ENCODE results near the gene XKR7.
A peak's percentile ranks its signal among the peaks of the same experiment; 100 is the strongest.
"Not testable (repeated sequence)": the region's sequence is repeated elsewhere in the genome, so short reads cannot be mapped to it uniquely, and the experiment has no call there.

The XKR7 gene

DNA sequence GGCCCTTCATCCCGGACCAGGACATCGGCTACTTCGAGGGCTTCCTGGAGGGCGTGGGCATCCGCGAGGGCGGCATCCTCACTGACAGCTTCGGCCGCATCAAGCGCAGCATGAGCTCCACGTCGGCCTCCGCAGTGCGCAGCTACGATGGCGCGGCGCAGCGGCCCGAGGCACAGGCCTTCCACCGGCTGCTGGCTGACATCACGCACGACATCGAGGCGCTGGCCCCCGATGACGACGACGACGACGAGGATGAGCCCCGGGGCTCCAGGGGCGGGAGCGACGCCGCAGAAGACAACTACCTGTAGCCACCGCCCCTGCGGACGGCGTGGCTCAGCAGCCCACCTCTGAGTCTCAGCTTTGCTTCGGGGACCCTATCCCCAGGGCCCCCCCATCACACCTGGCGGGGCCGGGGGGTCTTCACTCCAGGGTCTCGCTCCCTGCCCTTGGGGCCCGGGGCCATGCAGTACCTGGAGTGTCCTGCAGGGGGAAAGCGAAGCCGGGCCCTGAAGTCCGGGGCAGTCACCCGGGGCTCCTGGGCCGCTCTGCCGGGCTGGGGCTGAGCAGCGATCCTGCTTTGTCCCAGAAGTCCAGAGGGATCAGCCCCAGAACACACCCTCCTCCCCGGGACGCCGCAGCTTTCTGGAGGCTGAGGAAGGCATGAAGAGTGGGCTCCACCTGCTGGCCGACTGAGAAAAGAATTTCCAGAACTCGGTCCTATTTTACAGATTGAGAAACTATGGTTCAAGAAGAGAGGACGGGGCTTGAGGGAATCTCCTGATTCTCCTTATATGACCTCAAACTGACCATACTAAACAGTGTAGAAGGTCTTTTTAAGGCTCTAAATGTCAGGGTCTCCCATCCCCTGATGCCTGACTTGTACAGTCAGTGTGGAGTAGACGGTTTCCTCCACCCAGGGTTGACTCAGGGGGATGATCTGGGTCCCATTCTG lies 63.3 kb downstream of the XKR7 start:
- peak overlapping the region in 1 of 2 donors; percentile 7 for H3K9ac ChIP-seq (ENCODE audit: low read length in 2 of 2)
- no peak overlapping the region for H3K27ac ChIP-seq (ENCODE audit: low read length)
- peaks cover 25 to 30% of the 10 kb centered on the region in 2 donors for H3K27me3 ChIP-seq (ENCODE audit: control insufficient read depth in 1 of 2, insufficient read depth in 2 of 2, low read length in 2 of 2)
- no peaks in the 10 kb centered on the region for H3K36me3 ChIP-seq (ENCODE audit: control insufficient read depth in 2 of 2, insufficient read depth in 2 of 2, low read length in 2 of 2)
- no peaks in the 10 kb centered on the region for H3K9me3 ChIP-seq (ENCODE audit: control insufficient read depth in 2 of 2, low read length in 2 of 2)
- peaks cover 7% of the 10 kb centered on the region for H3K4me1 ChIP-seq (ENCODE audit: control insufficient read depth, insufficient read depth, low read length)
- H3K4me3 ChIP-seq (ENCODE audit: low read length in 2 of 2): peak overlapping the region in 1 of 2 donors; percentile 49

DNA sequence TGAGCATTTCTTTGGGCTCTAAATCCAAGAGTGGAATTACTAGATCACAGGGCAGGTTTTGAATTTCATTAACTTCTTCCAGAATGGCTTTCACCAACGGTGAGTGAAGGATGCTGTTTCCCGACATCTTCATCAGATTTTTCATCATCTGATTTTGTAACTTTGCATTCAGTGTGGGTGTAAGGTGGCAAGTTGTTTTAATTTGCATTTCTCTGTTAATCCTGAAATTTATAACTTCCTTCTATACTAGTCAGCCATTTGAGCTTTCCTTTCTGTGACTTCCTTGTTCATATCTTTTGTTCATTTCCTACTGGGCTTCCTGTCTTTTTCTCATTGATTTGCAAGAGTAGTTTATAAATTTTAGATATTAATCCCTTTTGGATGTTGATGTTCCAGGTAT lies 65.4 kb downstream of the XKR7 start:
- no peaks in the 10 kb centered on the region for H3K9me3 ChIP-seq (ENCODE audit: control insufficient read depth in 2 of 2, low read length in 2 of 2)
- H3K27ac ChIP-seq (ENCODE audit: low read length): no peak overlapping the region
- no peak overlapping the region for H3K9ac ChIP-seq (ENCODE audit: low read length in 2 of 2)
- no peaks in the 10 kb centered on the region for H3K36me3 ChIP-seq (ENCODE audit: control insufficient read depth in 2 of 2, insufficient read depth in 2 of 2, low read length in 2 of 2)
- H3K4me3 ChIP-seq (ENCODE audit: low read length in 2 of 2): no peak overlapping the region
- peaks cover 27 to 34% of the 10 kb centered on the region in 2 donors for H3K27me3 ChIP-seq (ENCODE audit: control insufficient read depth in 1 of 2, insufficient read depth in 2 of 2, low read length in 2 of 2)
- H3K4me1 ChIP-seq (ENCODE audit: control insufficient read depth, insufficient read depth, low read length): peaks cover 7% of the 10 kb centered on the region

DNA sequence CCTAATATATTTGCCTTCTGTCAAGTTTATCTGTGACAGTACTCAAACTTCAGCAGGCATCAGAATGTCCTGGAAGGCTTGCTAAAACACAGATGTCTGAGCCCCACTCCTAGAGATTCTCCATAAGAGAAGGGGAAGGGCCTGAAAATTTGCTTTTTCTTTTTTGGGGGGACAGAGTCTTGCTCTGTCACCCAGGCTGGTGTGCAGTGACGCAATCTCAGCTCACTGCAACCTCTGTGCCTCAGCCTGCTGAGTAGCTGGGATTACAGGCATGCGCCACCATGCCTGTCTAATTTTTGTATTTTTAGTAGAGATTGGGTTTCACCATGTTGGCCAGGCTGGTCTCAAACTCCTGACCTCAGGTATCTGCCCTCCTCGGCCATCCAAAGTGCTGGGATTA lies 65.8 kb downstream of the XKR7 start:
- H3K4me1 ChIP-seq (ENCODE audit: control insufficient read depth, insufficient read depth, low read length); H3K4me3 ChIP-seq (ENCODE audit: low read length in 2 of 2); H3K9ac ChIP-seq (ENCODE audit: low read length in 2 of 2); H3K27ac ChIP-seq (ENCODE audit: low read length); H3K9me3 ChIP-seq (ENCODE audit: control insufficient read depth in 2 of 2, low read length in 2 of 2); H3K36me3 ChIP-seq (ENCODE audit: control insufficient read depth in 2 of 2, insufficient read depth in 2 of 2, low read length in 2 of 2): not testable (repeated sequence)
- H3K27me3 ChIP-seq (ENCODE audit: control insufficient read depth in 1 of 2, insufficient read depth in 2 of 2, low read length in 2 of 2): peaks cover 27 to 34% of the 10 kb centered on the region in 2 donors

DNA sequence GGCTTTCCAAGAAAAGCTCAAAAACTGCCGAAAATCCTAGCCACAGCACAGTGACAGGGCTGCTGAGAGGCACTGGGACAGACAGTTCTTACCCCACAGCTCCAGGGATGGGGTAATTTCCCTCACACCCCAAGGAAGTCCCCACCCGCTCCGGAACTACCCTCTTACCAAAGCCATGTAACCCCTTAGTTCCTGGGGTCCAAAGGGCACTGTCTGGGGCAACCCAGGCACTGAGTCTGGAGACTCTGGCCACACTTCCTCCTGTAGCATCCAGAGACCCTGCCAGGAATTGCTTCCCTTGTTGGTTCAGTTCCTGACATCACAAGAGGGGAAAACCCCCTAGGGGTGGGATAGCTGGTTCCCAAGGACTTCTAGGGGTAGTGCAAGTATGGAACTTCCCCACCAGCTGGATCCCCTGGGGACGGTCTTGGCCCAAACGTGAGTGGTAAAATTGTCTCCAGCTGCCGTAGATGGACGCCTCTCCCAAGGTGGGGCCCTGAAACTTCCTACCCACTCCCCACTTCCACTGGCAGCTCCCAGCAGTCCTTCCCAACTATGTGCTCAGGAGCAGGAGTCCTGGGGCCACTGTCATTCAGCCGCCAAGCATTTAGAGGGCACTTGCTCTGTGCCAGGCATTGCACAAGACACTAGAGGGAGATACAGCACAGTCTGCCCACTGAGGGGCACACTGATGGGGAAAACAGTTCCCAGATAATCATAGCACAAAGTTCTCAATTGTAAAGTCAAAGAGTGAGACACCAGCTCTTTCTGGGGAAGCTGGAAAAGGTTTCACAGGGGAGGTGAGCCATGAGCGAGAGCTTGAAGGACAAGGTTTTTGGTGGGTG lies 66.9 kb downstream of the XKR7 start:
- H3K27me3 ChIP-seq (ENCODE audit: control insufficient read depth in 1 of 2, insufficient read depth in 2 of 2, low read length in 2 of 2): peaks cover 27 to 34% of the 10 kb centered on the region in 2 donors
- no peak overlapping the region for H3K27ac ChIP-seq (ENCODE audit: low read length)

DNA sequence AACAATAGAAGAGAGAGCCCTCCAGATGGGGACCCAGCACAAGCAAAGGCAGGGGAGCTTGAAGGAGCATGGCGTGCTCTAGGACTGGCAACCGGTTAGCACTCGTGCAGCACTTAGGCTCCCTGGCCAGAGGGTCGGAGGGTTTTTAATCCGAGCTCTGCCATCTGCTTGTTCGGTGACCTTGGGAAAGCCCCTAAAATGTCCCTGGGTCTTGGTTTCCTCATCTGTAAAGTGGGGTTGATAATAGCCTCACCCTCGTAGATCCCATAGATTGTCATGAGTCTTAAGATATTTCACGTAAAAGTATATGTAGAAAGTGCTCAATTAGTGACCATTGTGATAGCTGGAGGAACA lies 67.5 kb downstream of the XKR7 start:
- Histone ChIP-seq H3K4me1 (ENCODE audit: control insufficient read depth, insufficient read depth, low read length) (peaks cover 7% of the 10 kb centered on the region), H3K9me3 (ENCODE audit: control insufficient read depth in 2 of 2, low read length in 2 of 2) (no peaks in the 10 kb centered on the region), H3K4me3 (ENCODE audit: low read length in 2 of 2) (no peak overlapping the region), H3K9ac (ENCODE audit: low read length in 2 of 2) (no peak overlapping the region), H3K27ac (ENCODE audit: low read length) (no peak overlapping the region), H3K36me3 (ENCODE audit: control insufficient read depth in 2 of 2, insufficient read depth in 2 of 2, low read length in 2 of 2) (no peaks in the 10 kb centered on the region), H3K27me3 (ENCODE audit: control insufficient read depth in 1 of 2, insufficient read depth in 2 of 2, low read length in 2 of 2) (peaks cover 27 to 34% of the 10 kb centered on the region in 2 donors)

More for the DNA sequence above, 66.9 kb downstream of the XKR7 start:
- H3K4me3 ChIP-seq (ENCODE audit: low read length in 2 of 2): no peak overlapping the region
- H3K4me1 ChIP-seq (ENCODE audit: control insufficient read depth, insufficient read depth, low read length): peaks cover 7% of the 10 kb centered on the region
- H3K9ac ChIP-seq (ENCODE audit: low read length in 2 of 2): no peak overlapping the region
- H3K36me3 ChIP-seq (ENCODE audit: control insufficient read depth in 2 of 2, insufficient read depth in 2 of 2, low read length in 2 of 2): no peaks in the 10 kb centered on the region
- no peaks in the 10 kb centered on the region for H3K9me3 ChIP-seq (ENCODE audit: control insufficient read depth in 2 of 2, low read length in 2 of 2)

DNA sequence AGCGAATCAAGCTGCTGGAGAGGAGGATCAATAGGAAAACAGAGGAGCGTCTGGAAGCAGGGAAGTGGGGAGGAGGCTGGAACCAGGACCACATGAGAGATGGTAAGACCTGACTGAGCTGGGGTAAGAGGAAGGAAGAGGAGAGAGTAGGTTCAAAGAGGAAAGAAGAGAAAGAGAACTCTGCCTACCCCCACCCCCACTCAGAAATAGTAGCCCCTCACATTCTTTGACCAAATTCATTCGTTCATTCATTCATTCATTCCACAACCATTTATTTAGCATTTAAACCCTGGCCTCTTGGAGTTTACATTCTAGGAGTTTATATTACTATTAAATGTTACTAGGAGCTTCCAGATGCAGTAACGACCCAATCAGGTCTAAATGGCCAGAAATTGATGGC lies 68.3 kb downstream of the XKR7 start:
- no peak overlapping the region for H3K27ac ChIP-seq (ENCODE audit: low read length)
- H3K9me3 ChIP-seq (ENCODE audit: control insufficient read depth in 2 of 2, low read length in 2 of 2): no peaks in the 10 kb centered on the region
- peaks cover 27 to 28% of the 10 kb centered on the region in 2 donors for H3K27me3 ChIP-seq (ENCODE audit: control insufficient read depth in 1 of 2, insufficient read depth in 2 of 2, low read length in 2 of 2)
- H3K4me1 ChIP-seq (ENCODE audit: control insufficient read depth, insufficient read depth, low read length): peaks cover 2% of the 10 kb centered on the region
- no peak overlapping the region for H3K4me3 ChIP-seq (ENCODE audit: low read length in 2 of 2)
- no peak overlapping the region for H3K9ac ChIP-seq (ENCODE audit: low read length in 2 of 2)
- H3K36me3 ChIP-seq (ENCODE audit: control insufficient read depth in 2 of 2, insufficient read depth in 2 of 2, low read length in 2 of 2): no peaks in the 10 kb centered on the region

DNA sequence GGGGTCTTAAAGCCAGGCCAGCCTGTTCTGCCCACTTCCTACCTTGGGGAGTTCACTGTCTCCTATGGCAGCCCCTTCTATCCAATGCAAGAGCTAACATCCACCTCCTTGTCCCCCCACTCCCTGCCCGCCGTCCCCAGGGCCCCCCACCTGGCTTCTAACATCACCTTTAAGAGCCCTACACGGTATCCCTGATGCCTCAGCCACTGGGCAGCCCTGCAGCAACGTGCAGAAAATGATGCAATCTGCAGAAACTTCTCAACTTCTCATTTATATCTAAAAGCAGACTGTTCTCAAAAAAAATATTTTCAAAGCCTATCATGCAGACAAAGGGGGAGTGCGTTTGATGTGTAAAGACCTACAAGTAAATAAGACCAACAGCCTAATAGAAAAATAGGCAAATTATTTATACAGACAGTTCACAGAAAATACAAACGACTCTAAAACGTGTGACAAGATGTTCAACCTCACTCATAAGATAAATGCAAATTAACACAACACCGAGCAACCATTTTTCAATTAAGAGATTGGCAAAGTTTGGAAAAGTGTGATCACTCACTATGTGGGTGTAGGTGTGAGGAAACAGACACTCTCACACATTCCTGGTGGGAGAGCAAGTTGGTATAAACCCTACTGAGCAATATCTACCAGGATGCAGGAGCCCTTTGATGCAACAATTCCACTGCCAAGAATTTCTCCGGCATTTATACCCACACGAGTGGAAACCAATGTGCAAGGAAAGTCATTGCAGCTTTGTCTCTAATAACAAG lies 69.0 kb downstream of the XKR7 start:
- Histone ChIP-seq H3K9ac (ENCODE audit: low read length in 2 of 2) (no peak overlapping the region), H3K27me3 (ENCODE audit: control insufficient read depth in 1 of 2, insufficient read depth in 2 of 2, low read length in 2 of 2) (peaks cover 27 to 28% of the 10 kb centered on the region in 2 donors), H3K4me3 (ENCODE audit: low read length in 2 of 2) (no peak overlapping the region), H3K4me1 (ENCODE audit: control insufficient read depth, insufficient read depth, low read length) (no peaks in the 10 kb centered on the region), H3K9me3 (ENCODE audit: control insufficient read depth in 2 of 2, low read length in 2 of 2) (no peaks in the 10 kb centered on the region), H3K27ac (ENCODE audit: low read length) (no peak overlapping the region), H3K36me3 (ENCODE audit: control insufficient read depth in 2 of 2, insufficient read depth in 2 of 2, low read length in 2 of 2) (no peaks in the 10 kb centered on the region)

DNA sequence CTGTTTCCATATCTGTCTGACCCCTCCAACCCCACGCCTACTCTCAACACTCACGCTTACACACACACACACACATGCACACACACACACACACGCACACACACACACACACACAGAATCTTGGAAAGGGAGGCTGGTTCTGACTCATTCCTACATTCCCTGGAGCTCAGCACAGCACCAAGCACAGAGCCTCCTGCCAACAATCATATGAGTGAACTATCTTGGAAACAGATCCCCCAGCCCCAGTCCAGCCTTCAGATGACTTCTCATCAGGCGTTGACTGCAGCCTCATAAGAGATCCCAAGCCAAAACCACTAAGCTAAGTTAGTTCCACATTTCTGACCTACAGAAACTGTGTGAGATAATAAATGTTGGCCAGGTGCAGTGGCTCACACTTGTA lies 70.0 kb downstream of the XKR7 start:
- H3K27ac ChIP-seq (ENCODE audit: low read length): no peak overlapping the region
- no peaks in the 10 kb centered on the region for H3K9me3 ChIP-seq (ENCODE audit: control insufficient read depth in 2 of 2, low read length in 2 of 2)
- no peaks in the 10 kb centered on the region for H3K4me1 ChIP-seq (ENCODE audit: control insufficient read depth, insufficient read depth, low read length)
- no peaks in the 10 kb centered on the region for H3K36me3 ChIP-seq (ENCODE audit: control insufficient read depth in 2 of 2, insufficient read depth in 2 of 2, low read length in 2 of 2)
- H3K27me3 ChIP-seq (ENCODE audit: control insufficient read depth in 1 of 2, insufficient read depth in 2 of 2, low read length in 2 of 2): peaks cover 22 to 26% of the 10 kb centered on the region in 2 donors
- no peak overlapping the region for H3K9ac ChIP-seq (ENCODE audit: low read length in 2 of 2)
- no peak overlapping the region for H3K4me3 ChIP-seq (ENCODE audit: low read length in 2 of 2)

DNA sequence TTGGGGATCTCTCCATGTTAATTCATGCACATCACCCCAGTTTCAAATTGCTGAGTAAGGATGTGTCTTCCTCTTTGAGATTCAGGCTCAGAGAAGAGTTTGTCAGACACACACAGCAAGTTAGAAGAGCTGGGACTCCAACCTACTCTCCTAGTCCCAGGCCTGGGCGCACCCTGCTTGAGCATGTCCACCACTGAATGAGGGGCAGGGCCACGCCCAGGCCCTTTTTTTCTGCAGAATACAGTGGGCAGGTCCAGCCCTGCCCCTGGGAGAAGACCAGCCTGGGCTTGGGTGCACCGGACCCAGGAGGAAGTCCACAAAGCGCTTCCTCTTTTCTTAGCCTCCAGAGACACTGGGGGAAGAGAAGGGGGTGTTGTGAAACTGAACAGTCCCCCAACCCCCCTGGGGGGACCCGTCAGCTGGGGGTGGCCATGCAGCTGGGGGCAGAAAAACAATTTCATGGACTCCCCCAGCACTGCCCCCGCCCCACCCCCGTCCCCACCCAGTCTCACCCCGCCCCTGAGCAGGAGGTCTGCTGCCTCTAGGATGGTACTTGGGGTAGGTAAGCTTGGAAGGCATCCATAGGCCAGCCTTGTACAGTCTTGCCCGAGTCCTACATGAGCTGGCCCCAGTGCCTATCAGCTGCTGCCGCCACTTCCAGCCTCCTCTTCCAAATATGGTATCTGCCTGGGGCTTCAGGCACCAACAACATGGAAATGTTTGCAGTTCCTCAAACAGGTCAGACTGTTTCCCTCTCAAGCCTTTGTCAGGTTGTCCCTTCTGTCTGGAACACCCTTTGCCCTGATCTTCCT lies 72.4 kb downstream of the XKR7 start:
- Histone ChIP-seq H3K27me3 (ENCODE audit: control insufficient read depth in 1 of 2, insufficient read depth in 2 of 2, low read length in 2 of 2) (peaks cover 7 to 11% of the 10 kb centered on the region in 2 donors), H3K9me3 (ENCODE audit: control insufficient read depth in 2 of 2, low read length in 2 of 2) (no peaks in the 10 kb centered on the region), H3K9ac (ENCODE audit: low read length in 2 of 2) (no peak overlapping the region), H3K36me3 (ENCODE audit: control insufficient read depth in 2 of 2, insufficient read depth in 2 of 2, low read length in 2 of 2) (no peaks in the 10 kb centered on the region), H3K4me1 (ENCODE audit: control insufficient read depth, insufficient read depth, low read length) (no peaks in the 10 kb centered on the region), H3K4me3 (ENCODE audit: low read length in 2 of 2) (no peak overlapping the region), H3K27ac (ENCODE audit: low read length) (no peak overlapping the region)

DNA sequence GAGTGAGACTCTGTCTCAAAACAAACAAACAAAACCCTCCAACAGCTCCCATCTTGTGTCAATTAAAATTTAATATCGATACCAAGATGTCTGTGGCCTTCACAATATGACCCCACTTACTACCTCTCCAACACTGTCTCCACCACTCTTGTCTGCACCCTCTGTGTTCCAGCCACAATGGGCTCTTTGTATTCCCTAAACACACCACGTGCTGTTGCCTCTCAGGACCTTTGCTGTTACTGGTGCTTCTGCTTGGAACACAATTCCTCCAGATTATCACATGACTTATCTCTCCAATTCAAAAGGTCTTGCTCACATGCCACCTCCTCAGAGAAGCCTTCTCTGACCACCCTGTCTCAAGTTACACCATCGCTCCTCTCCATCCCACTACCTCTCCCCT lies 78.0 kb downstream of the XKR7 start:
- H3K36me3 ChIP-seq (ENCODE audit: control insufficient read depth in 2 of 2, insufficient read depth in 2 of 2, low read length in 2 of 2): no peaks in the 10 kb centered on the region
- H3K9ac ChIP-seq (ENCODE audit: low read length in 2 of 2): no peak overlapping the region
- H3K9me3 ChIP-seq (ENCODE audit: control insufficient read depth in 2 of 2, low read length in 2 of 2): no peaks in the 10 kb centered on the region
- H3K27me3 ChIP-seq (ENCODE audit: control insufficient read depth in 1 of 2, insufficient read depth in 2 of 2, low read length in 2 of 2): peaks cover 12 to 16% of the 10 kb centered on the region in 2 donors
- no peak overlapping the region for H3K4me3 ChIP-seq (ENCODE audit: low read length in 2 of 2)
- H3K27ac ChIP-seq (ENCODE audit: low read length): no peak overlapping the region
- no peaks in the 10 kb centered on the region for H3K4me1 ChIP-seq (ENCODE audit: control insufficient read depth, insufficient read depth, low read length)

All from stomach smooth muscle (tissue), 2 donors.